ENCODE data around the gene PLOD1.

Gene PLOD1

DNA sequence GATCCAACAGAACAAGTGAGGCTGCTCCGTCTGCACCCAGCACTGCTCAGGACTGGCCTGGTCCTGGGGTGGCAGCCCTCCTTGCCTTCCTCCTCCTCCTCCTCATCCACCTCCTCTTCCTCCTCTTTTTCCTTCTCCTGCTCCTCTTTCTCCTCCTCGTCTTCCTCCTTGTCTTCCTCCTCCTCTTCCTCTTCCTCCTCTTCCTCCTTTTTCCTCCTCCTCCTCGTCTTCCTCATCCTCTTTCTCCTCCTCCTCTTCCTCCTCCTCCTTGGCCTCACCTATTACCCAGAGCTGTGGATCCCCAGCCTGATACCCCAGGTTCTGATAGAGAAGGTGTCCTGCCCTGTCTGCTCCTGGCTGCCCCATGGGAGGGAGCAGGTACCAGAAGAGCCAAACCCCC, 29.1 kb downstream of the PLOD1 start:
- no peak overlapping the region for H3K4me3 ChIP-seq (ENCODE audit: low read depth, low read length)
- no peak for TF ChIP-seq CTCF (conservative IDR thresholded peaks at IDR 0.05; ENCODE audit: low read depth, low read length)
- no peak for DNase-seq (ENCODE audit: low read depth)

DNA sequence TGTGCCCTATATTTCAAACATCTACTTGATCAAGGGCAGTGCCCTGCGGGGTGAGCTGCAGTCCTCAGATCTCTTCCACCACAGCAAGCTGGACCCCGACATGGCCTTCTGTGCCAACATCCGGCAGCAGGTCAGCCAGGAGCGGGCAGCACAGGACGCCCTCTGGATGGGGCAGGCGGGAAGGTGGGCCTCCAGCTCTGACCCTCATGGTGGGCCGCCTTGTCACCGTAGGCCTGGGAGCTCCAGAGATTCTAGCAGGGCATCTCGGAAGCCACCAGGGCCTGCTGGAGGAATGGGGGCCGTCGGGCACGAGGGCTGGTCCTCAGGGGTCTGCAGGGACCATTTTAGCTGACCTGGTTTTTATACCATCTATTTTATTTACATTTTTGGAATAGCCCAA, 30.1 kb downstream of the PLOD1 start:
- no peak for TF ChIP-seq CTCF (conservative IDR thresholded peaks at IDR 0.05; ENCODE audit: low read depth, low read length)
- no peak for DNase-seq (ENCODE audit: low read depth)
- no peak overlapping the region for H3K4me3 ChIP-seq (ENCODE audit: low read depth, low read length)

DNA sequence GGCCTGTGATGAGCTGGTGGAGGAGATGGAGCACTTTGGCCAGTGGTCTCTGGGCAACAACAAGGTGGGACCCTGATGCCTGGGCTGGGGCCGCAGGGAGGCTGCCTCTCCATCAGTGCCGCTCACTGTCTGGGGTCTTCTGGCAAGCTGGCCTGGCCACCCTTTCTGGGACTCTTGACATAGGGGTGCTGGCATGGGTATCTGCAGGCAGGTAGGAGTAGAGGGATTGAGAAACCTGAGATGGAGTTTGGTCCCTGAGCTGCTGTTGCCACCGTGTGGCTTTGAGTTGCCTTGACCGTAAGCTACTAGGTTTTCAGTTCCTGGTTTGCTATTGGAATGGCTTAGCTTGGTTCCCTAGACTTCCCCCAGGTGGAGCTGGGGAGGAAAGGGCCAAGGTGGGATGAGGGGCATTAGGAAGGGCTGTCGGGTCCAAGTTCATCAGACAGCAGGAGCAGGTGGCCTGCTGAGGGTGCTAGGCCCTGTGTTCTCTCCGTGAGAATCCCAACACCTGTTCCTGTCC, 32.6 kb downstream of the PLOD1 start:
- H3K4me3 ChIP-seq (ENCODE audit: low read depth, low read length): no peak overlapping the region
- DNase-seq (ENCODE audit: low read depth): peak; percentile 68
- TF ChIP-seq CTCF (conservative IDR thresholded peaks at IDR 0.05; ENCODE audit: low read depth, low read length): peak; percentile 68

GRCh38 chr1:11970441-11971185, 36.1 kb downstream of the PLOD1 start:
- no peak for TF ChIP-seq CTCF (conservative IDR thresholded peaks at IDR 0.05; ENCODE audit: low read depth, low read length)
- no peak for DNase-seq (ENCODE audit: low read depth)
- no peak overlapping the region for H3K4me3 ChIP-seq (ENCODE audit: low read depth, low read length)

DNA sequence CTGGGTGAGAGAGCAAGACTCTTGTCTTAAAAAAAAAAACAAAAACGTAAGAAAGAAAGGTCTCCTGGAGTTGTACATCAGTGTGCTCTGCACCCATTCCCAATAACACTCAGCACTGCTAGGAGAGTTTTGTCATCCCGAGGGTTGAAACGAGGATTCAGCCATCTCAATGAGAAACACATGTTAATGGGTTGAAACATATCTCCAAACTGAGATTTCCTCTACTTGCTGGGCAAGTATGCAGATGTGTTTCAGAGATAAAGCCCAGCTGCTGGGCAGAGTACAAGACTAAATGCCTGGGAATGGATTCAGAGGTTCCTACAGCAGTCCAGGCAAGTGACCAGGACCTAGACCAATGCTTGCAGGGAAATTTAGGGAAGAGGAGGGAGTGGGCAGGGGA, 43.1 kb downstream of the PLOD1 start:
- no peak for TF ChIP-seq CTCF (conservative IDR thresholded peaks at IDR 0.05; ENCODE audit: low read depth, low read length)
- H3K4me3 ChIP-seq (ENCODE audit: low read depth, low read length): no peak overlapping the region

DNA sequence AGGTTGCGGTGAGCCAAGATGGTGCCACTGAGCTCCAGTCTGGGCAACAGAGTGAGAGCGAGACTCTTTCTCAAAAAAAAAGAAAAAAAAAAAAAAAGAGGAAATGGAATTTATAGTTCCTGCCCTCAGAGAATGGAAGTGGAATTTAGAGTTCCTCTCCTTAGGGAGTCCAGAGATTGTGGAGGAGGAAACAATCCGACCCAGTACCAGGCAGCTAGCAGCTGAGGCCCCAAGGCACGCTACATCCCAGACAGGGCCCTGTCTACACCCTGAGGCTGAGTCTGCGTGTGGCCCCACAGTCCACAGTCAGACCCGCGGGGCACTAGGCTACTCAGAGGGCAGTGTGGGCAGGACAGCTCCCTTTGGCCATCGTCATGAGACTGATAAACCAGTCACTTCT, 43.8 kb downstream of the PLOD1 start:
- DNase-seq (ENCODE audit: low read depth): no peak
- TF ChIP-seq CTCF (conservative IDR thresholded peaks at IDR 0.05; ENCODE audit: low read depth, low read length): no peak
- H3K4me3 ChIP-seq (ENCODE audit: low read depth, low read length): no peak overlapping the region

More for the DNA sequence above, 43.1 kb downstream of the PLOD1 start:
- no peak for DNase-seq (ENCODE audit: low read depth)

Data from choroid plexus epithelial cell (primary cell).